Endothelial cell of hepatic sinusoid (primary cell): ENCODE results near the gene PIGZ.

Experiments
- in situ Hi-C: cut with HindIII; loops from 2 replicates; pipeline ENCODE4 v1.10.0; 2017; ENCODE audit warnings: low sequenced_read_pairs

Gene PIGZ

DNA sequence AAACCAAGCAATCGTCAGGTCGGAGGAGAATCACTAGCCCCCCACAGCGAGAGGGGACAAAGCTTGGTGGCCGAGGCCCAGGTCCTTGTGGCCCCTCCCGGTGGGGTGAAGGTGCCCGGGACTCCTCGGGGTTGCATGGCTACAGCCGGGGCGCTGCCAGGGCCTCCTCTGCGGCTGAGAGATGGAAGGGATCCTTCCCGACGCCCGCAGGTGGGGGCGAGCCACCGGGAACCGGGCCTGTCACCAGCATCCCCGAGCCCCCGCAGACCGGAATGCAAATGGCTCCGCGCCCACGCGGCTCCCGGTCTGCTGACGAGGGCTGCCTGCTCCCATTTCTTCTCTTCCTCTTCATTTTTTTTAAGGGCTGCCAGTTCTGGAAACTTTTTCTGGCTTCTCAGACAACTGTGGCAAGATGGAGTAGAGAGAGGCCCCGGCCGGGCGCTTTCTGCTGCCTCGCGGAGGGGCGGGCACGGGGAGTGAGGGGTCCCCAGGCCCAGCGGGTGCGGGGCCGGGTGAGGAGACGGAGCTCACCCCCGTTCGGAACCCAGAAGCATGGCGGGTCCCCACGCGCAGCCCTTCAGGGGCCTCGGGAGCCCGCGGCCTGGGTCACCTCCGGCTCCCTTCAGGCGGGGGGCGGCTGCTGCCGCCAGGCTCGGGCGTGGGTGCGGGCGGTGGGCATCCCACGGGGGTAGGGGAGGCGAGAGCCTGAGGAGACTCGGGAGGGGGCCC, 33.5 kb upstream of the PIGZ start:
- in situ Hi-C loops, result no loop called here

- in situ Hi-C loops, result no loop called here
Observed at GRCh38 chr3:197001106-197001971, 32.7 kb upstream of the PIGZ start.

DNA sequence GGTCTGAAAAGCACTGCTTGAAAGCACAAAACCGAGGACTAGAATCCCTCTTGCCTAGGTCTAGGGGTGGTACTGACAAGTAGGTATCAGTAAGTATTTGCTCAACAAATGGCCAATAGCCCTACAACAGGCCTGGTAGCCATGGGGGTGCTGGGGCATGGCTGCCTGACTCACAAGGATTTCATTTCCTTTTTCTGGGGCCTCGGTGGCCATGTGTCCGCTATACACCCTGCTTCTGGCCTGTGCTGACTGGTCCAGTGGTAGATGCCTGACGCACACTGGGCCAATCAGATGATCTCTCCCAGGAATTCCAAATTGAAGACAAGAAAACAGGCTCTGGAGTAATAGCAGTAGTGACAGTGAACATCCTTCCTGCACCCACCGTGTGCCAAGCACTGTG, 31.6 kb upstream of the PIGZ start:
- in situ Hi-C loops, result no loop called here

GRCh38 chr3:196998966-196999760, 30.5 kb upstream of the PIGZ start:
- in situ Hi-C loops, result loop anchor here (5.0 kb wide), 2 partner anchors 38 to 103 kb away; no protein-coding TSS in a partner anchor

- in situ Hi-C loops, result loop anchor here (5.0 kb wide), 2 partner anchors 40 to 105 kb away; no protein-coding TSS in a partner anchor
Observed at GRCh38 chr3:196997311-196997710, 28.7 kb upstream of the PIGZ start.

- in situ Hi-C loops, result loop anchor here (5.0 kb wide), 2 partner anchors 41 to 106 kb away; no protein-coding TSS in a partner anchor
Observed at GRCh38 chr3:196996454-196997265, 28.0 kb upstream of the PIGZ start.

- in situ Hi-C loops, result loop anchor here (5.0 kb wide), 2 partner anchors 42 to 106 kb away; no protein-coding TSS in a partner anchor
Observed at GRCh38 chr3:196995646-196996355, 27.2 kb upstream of the PIGZ start.

DNA sequence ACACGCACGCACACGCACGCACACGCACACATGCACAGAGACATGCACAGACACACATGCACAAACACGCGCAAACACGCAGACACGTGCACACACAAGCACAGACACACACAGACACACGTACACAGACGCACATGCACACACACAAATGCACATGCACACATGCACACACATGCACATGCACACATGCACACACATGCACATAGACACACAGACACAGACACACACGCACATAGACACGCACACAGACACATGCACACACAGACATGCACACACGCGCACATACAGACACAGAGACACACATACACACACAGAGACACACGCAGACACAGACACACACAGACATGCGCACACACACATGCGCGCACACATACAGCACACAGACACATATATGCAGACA, 26.4 kb upstream of the PIGZ start:
- in situ Hi-C loops, result loop anchor here (5.0 kb wide), 2 partner anchors 42 to 107 kb away; no protein-coding TSS in a partner anchor

GRCh38 chr3:196994056-196994455, 25.4 kb upstream of the PIGZ start:
- in situ Hi-C loops, result no loop called here

DNA sequence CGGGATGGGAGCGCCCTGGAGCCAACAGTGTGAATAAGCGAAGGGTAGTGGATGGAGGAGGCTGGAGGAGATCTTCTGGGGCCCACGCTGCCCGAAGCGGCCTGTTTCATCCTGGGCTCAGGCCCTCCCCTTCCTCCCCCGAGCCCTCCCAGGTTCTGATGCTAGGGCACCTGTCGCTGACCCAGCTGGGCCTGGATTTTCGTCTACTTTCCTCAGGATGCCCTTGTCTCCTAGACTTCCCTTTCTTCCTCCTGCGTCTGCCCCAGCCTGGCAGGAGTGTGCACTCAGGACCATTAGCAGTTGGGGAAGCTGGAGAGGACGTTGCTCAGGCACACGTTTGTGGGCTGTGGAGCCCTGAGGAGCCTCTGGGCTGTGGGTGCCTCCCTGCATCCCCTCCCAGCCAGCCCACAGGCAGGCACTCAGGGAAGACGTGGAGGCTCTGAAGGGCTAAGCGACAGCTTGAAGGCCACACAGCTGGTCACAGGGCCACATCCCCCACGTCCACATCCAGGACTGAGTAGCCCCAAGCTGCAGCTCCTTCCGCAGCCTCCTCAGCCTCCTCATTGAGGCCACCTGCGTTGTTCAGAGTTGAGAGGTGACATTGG, 23.9 kb upstream of the PIGZ start:
- in situ Hi-C loops, result no loop called here

DNA sequence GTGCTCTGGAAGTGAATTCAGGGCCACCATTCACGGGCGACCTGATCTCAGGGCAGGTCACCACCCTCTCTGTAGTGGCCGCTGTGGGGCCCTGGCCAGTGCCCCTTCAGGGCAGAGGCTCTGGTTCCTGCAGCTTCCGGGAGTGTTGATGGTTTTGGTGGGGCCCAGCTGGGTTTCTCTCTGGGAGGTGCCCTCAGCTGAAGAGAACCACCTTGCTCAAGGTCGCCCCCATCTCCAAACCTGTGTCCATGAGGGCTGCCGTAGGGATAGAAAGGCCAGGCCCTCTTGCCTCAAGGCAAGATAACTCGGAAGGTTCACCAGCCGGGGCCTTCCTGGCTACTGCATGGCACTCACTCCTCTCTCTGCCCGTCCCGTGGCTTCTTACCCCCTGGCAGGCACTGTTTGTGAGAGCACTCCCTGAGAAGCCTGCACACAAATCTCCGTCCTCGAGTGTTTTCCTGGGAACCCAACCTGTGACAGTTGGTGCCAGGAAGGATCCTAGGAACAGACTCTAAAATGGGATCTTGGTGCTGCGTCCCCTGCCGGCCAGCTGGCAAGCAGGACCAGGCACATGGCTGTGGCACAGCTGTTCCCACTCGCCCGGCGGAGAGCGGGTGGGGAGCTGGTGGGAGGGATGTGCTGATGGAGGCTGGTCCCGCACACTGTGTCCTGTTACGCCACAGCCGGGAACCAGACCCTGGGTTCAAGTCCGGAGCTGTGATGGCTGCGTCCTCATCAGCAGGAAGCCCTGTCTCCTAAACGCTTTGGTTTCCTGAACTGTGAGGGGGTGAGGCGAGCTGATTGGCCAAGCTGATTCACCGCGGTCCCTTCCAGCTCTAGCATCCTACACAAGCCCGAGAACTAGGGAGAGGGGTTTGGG, 23.2 kb upstream of the PIGZ start:
- in situ Hi-C loops, result no loop called here

DNA sequence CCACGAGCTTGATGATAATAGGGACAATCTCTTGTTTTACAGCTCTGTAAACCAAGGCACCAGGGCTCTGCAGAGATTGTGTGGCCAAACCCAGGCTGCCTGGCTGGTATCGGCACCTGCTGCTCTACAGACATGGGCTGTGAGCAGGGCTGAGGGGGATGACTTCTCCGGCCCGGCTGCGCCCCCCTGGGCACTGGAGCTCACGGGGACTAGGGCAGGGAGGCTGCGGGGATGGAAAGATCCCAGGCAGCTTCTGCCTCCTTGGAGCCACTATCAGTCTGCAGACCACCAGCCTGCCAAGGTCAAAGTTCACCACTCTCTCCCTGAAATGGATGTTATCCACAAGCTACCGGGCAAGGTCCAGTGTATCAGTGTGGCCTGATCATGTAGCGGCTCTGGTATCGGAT, 22.0 kb upstream of the PIGZ start:
- in situ Hi-C loops, result no loop called here

GRCh38 chr3:196989721-196990262, 21.2 kb upstream of the PIGZ start:
- in situ Hi-C loops, result loop anchor here (5.0 kb wide), 1 partner anchor 42 kb away; no protein-coding TSS in a partner anchor

DNA sequence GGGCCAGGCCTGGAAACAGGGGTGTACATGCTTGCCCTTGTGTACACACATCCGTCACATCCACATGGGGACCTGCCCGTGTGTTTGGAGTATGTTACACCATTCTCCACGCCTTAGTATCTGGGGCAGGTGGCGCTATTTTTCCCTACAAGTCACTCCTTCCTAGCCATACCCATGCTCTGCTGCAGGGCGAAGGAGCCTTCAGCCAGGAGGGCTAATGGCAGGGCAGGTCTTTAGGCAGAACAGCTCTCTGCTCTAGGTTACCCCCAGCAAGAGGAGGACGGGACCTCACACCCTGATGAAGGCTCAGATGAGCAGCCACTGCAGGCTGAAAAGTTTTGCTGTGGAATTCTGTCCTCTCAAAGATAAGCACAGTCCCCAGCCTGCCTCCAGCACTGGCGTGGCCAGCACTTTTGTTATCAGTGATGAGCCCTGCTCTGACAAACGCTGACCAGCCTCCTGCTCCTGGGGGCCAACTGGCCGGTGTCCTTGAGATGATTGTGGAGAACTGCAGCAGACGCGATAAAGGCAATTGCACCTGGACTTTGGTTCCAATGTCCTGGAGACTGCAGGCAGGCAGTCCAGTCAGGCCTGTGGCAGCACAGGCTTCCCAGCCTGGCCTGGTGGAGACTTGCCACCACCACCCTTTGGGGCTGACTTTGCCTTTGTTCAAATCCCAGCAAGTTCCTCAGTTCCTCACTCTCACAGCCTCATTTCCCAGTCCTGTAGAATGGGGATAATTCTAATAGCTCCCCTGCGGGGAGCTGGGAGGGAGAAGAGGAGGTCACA, 19.8 kb upstream of the PIGZ start:
- in situ Hi-C loops, result loop anchor here (5.0 kb wide), 1 partner anchor 41 kb away; no protein-coding TSS in a partner anchor

DNA sequence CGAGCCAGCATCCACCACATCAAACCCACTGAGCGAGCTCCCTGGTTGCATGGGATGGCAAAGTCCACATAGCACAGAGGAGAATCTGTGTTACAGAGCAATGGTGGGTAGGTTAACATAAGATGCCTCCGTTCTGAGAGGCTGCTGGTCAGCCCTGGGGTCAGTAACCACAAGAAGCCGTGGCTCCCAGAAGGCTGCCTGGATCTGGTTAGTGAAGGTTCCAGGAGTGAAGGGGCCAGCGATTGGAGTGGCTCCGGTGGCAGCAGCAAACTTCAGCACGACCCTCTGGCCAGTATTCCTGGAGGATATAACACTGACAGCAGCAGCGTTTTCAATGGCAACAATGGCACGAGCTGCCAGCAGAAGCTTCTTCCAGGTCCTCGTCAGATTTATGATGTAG, 18.4 kb upstream of the PIGZ start:
- in situ Hi-C loops, result loop anchor here (5.0 kb wide), 1 partner anchor 40 kb away; no protein-coding TSS in a partner anchor

- in situ Hi-C loops, result loop anchor here (5.0 kb wide), 1 partner anchor 39 kb away; no protein-coding TSS in a partner anchor
Observed at GRCh38 chr3:196985954-196986885, 17.6 kb upstream of the PIGZ start.
